Activated CD4-positive, alpha-beta T cell treated with anti-CD3 and anti-CD28 coated beads, Interleukin-2, amount 50 U/mL, for 1 hour (primary cell): ENCODE measurements around the gene GNRHR.
"Not testable (repeated sequence)": the region's sequence is repeated elsewhere in the genome, so short reads cannot be mapped to it uniquely, and the experiment has no call there.

Experiments
- DNase-seq: peaks from one replicate; pipeline ENCODE4 v3.0.0-alpha.2; 2020

GNRHR gene, protein sequence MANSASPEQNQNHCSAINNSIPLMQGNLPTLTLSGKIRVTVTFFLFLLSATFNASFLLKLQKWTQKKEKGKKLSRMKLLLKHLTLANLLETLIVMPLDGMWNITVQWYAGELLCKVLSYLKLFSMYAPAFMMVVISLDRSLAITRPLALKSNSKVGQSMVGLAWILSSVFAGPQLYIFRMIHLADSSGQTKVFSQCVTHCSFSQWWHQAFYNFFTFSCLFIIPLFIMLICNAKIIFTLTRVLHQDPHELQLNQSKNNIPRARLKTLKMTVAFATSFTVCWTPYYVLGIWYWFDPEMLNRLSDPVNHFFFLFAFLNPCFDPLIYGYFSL

DNA sequence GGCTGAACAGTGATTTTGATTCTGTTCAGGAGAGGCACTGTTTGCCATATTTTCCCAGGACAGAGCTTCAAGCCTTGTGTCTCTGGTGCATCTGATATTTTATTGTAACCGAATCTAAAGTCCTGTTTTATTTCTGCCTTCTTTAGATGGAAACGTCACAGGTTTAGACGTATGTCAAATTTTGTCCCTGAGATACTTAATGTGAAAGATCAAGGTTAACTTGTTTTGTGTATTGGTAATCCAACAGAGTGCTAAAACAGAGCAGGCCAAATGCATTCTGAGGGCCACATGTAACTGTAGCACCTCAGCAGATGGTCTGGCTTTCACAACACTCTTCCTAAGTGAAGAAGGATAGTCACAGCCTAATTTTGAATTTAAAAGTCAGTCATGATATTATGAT lies at the start of gene GNRHR:
TSS of gene GNRHR (minus strand) at position 101 of the 400 bp plus-strand sequence. CDS start at position 48, 53 bp downstream.
- no peak for DNase-seq

DNA sequence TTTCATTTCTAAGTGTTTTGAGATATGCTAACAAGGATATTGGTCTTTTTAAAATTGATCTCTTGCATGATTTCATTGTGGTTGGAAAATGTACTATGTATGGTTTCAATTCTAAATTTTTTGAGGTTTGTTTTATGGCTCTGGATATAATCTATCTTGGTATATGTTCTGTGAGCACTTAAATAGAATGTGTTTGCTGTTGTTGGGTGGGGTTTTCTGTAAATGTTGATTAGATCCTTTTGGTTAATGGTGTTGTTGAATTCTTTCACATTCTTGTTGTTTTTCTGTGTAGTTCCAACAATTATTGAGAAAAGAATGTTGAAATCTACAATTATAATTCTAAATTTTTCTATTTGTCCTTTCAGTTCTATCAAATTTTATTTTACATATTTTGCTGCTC lies 42.6 kb upstream of the GNRHR start:
- DNase-seq = no peak

- DNase-seq = no peak
Observed at GRCh38 chr4:67790721-67791120, 36.5 kb upstream of the GNRHR start.

- no peak for DNase-seq
Observed at GRCh38 chr4:67787311-67787710, 33.1 kb upstream of the GNRHR start.

- DNase-seq = no peak
Observed at GRCh38 chr4:67785528-67785927, 31.3 kb upstream of the GNRHR start.

- DNase-seq = no peak
Observed at GRCh38 chr4:67779631-67780030, 25.4 kb upstream of the GNRHR start.

GRCh38 chr4:67776746-67777145 lies 22.6 kb upstream of the GNRHR start:
- DNase-seq = no peak

DNA sequence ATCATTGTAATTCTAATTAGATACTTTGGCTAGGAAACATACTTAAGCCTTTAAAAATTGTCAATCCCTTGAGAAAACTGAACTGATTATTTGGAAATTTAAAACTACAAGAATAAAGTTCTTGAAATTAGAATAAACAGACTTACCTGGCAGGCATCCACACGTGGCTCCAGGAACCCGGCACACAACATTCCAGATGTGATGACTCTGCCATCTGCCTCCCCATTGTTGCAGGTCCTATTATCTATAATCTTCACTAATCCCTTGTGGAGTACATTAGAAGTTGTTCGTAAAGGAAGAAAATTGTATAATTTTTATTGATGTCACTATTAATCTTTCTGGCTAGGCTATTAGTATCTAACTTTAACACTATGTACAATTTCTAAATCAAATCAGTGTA lies 16.2 kb upstream of the GNRHR start:
- no peak for DNase-seq

DNA sequence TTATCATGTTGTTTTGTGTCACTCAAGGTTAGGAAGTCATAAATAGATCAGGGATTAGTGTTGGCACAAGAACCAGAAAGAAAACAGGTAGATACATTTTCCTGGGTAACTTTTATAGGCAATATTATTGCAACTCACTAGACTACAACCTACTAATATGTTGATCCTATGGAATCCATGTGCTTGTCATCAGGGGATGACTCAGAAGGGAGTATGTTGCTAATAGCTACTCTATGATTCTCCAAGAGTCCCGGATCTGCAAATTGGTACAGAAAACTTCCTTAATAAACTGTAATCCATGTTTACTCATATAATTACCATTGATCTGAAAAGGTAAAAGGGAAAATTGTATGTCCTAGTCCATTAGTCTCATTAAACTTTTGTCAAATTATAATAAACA lies 11.7 kb upstream of the GNRHR start:
- DNase-seq = no peak

- no peak for DNase-seq
Observed at GRCh38 chr4:67765401-67765800, 11.2 kb upstream of the GNRHR start.

DNA sequence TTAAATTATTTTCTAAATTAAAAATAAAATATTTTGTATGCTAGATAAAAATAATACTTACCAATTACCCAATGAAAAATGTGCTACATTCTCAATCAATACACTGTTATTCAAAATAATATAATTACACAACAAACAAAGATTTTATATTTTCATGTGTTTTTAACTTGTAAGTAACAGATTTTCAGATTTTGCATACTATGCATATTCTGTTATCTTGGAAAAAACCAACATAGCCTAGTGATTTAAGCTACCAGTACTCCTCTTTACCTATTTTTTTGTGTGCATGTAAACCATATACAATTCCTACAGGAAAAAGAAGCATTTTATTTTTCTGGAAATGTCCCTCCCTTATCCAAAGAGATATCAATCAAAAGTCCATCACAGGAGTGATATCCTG lies 10.0 kb upstream of the GNRHR start:
- DNase-seq = no peak

DNA sequence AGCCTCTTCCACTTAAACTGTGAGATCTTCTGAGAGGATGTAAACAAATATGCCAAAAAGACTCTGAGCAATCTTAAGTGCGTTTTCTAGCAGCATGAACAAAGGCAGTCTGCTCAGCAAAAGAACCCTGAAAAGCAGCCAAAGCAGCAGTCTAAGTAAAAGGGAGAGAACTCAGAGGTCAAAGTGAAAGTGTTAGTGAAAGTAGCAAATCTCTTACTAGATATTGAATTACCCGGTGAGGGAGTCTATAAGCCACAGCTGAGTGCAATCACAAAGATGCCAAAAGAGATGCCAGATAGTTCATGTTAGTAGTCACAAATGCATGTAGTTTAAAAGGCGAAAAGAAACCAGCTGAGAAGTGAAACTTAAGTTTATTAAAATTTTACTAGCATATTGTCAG lies 7.9 kb upstream of the GNRHR start:
- DNase-seq = no peak

GRCh38 chr4:67756991-67757390 lies 2.8 kb upstream of the GNRHR start:
- not testable (repeated sequence) for DNase-seq

GRCh38 chr4:67755974-67756373 lies 1.8 kb upstream of the GNRHR start:
- DNase-seq = no peak

- no peak for DNase-seq
Observed at GRCh38 chr4:67751260-67751659, 2.9 kb downstream of the GNRHR start.

- no peak for DNase-seq
Observed at GRCh38 chr4:67750691-67751090, 3.5 kb downstream of the GNRHR start.

GRCh38 chr4:67749286-67749685 lies 4.9 kb downstream of the GNRHR start:
- DNase-seq = no peak

- no peak for DNase-seq
Observed at GRCh38 chr4:67746797-67747495, 7.2 kb downstream of the GNRHR start.

DNA sequence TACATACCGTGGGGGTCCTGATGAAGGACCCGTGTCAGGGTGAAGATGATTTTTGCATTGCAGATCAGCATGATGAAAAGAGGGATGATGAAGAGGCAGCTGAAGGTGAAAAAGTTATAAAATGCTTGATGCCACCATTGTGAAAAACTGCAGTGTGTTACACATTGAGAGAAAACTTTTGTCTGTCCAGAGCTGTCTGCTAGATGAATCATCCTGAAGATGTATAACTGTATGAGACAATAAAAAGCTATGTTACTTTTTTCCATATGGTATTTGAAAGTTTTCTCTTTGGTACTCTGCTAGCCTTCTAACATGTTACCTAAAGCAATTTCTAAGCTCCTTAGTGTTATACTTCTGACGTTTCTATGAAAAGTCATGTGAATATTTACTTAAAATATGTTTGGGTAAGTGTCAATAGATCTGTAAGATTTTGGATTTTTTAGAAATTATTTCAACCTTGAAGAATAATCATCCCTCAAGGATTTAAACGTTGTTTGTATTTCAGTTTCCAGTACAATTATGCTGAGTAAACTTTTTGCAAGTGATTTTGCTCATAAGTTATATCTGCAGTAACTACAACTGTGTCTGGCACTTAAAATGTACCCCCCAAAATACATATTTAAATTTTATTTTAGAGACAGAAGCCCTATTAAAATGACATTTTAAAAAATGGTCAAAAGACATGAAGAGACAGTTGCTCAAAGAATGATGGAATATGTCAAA lies 9.5 kb downstream of the GNRHR start:
- DNase-seq = no peak

DNA sequence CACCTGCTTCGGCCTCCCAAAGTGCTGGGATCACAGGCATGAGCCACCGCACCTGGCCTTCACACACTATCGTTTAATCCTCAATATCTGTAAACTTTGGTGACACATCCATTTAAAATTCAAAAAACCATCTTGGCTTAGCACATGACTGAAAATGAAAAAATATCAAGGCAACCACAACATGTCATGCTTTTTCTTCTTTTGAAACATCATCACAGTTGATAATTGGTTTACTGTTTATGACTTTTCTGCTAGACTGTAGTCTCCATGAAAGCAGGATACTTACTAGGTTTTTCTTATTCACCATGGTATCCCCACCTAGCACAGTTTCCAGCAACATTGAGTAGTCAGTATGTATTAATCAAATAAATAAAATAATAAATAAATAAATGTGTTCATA lies 11.0 kb downstream of the GNRHR start:
- no peak for DNase-seq

DNA sequence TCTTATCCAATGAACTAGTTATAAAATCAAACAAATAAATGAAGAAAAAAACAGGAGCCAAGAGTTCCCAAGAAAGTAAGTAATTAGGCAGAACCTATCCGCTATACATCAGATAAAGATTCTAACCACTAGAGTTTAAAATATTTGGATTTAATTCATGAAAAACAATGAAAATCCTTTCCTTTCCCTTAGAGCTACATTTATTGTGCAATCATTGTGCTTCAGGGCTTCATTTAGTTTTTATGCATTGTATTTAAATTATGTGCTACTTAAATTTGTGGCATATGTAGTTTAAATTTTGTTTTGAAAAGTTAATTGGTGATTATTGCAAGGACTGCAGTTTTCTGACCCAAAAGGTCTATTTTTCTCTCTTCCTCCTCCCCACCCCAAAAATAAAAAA lies 17.9 kb downstream of the GNRHR start:
- no peak for DNase-seq

GRCh38 chr4:67735325-67735724 lies 18.9 kb downstream of the GNRHR start:
- no peak for DNase-seq

DNA sequence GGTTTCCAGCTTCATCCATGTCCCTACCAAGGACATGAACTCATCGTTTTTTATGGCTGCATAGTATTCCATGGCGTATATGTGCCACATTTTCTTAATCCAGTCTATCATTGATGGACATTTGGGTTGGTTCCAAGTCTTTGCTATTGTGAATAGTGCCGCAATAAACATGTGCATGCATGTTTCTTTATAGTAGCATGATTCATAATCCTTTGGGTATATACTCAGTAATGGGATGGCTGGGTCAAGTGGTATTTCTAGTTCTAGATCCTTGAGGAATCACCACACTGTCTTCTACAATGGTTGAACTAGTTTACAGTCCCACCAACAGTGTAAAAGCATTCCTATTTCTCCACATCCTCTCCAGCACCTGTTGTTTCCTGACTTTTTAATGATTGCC lies 23.7 kb downstream of the GNRHR start:
- not testable (repeated sequence) for DNase-seq
